GM18870 (cell line): ENCODE data around the gene TTC38.
"Not testable (repeated sequence)": the region's sequence is repeated elsewhere in the genome, so short reads cannot be mapped to it uniquely, and the experiment has no call there.

Source experiments
- ATAC-seq: cut with Tn5 transposase; IDR thresholded peaks from one replicate; pipeline ENCODE4 v1.9.1; 2021; ENCODE audit warnings: moderate library complexity; ENCODE audit not compliant: unreplicated experiment

The TTC38 gene

DNA sequence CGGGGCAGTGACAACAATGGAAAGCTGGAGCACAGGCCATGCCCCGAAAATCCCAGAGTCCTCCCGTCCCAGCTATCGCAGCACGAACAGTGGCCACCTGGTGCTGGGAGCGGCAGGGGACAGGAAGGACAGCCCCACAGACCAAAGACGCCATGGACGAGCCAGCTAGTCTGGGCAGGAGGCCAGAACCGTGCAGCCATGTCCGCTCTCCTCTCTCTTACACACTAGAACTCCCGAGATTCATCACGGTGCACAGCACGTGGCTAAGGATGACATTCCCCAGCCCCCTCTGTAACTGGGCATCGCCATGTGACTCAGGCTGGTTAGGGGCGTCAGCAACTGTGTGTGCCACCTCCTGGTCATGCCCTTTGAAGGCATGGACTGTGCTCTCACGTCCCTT, 22.3 kb upstream of the TTC38 start:
- no peak for ATAC-seq

GRCh38 chr22:46246178-46246577, 21.6 kb upstream of the TTC38 start:
- no peak for ATAC-seq

DNA sequence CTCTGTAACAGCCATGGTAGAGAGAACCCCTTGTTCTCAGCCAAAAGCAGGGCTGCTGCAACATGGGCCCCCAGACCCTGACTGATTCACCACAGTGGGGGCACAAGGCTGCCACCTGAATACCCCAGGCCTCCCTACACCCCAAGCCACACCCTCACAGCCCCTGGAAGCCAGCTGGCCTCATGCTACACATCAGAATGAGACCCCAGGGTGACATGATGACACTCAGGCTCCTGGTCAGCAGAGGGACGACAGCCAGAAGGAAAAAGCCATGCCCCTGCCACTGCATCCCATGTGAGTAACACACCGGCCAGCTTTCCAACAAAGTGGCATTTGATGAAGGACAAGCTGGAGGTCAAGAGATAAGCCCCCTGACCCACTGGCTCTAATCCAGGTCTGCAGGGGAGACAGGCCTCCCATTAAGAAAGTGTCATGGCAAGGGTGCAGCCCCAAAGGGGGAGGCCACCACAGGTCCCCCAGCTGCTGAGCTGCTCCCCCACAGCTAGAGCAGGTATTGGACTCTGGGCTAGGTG, 20.3 kb upstream of the TTC38 start:
- no peak for ATAC-seq

DNA sequence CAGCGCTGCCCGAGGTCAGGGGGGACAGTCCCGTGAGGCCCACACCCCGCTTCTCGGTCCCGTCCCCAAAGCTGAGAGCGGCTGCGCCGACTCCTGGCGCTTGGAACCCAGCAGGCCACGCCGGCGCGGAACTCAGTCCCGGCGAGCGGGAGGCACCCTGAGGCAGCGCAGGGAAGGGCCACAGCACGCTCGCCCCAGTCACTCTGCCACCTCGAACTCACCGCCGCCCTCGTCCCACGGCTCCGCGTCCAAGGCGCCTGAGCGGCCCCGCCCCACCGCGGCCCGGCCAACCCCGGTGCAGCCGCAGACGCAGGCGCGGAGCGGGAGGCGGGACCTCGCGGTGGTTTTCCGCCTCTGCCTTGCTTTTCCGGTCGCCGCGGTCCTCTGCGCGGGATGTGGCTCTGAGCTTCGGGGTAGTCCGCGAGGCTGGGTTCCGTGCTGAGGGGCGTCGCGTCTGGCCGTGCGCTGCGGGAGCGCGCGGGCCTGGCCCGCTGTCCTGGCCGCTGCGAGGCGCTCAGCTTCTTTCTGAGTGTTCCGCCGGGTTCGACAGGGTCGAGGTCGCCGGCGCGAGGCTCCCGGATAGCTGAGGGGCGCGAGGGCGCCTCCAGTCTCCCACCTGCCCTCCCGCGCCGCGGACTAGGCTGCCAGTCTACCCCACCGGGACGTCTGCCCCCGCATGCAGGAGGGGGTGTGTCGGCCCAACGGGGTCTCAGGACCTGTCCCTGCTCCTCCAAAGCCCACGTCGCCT, 17.6 kb upstream of the TTC38 start, which contains the start of gene CDPF1:
Gene CDPF1, minus strand, starts transcription at position 259 of the 748 bp plus-strand sequence. CDS start 2,009 bp downstream, outside the sequence.
- ATAC-seq, result peak; percentile 54

DNA sequence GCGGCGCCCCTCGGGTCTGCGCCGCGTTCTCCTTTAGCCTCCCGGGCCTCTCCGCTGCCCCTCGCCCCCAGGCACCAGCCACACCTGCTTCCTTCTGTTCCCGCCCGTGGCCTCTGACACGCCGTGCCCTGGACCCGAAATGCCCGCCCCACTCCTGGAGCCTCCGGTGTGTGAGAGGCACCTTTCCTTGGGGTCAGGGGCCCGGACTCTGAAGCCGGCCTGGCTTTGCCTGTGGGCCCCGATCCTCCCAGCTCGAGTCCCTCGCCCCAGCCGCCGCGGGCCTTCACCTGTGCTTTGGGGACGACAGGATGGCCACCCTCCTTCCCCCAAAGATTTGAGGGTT, 17.1 kb upstream of the TTC38 start:
- ATAC-seq, result no peak

DNA sequence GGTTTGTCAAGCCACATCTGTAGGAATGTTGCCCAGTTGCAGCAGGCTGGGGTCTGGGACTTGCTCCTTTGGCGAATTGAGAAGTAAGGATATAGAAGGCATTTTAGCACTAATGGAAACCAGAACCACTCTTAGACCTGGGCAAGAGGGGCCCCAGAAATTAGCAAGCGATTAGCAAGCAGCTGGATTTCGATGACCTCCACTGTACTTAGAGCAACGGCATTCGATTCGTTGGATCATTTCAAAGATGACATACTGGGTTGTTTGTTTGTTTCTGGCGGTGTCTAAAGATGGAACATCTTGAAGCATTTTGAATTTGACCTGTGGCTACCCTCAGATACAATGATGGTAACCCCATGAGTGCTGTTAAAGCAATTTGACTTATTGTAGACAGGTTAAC, 16.5 kb upstream of the TTC38 start:
- no peak for ATAC-seq

DNA sequence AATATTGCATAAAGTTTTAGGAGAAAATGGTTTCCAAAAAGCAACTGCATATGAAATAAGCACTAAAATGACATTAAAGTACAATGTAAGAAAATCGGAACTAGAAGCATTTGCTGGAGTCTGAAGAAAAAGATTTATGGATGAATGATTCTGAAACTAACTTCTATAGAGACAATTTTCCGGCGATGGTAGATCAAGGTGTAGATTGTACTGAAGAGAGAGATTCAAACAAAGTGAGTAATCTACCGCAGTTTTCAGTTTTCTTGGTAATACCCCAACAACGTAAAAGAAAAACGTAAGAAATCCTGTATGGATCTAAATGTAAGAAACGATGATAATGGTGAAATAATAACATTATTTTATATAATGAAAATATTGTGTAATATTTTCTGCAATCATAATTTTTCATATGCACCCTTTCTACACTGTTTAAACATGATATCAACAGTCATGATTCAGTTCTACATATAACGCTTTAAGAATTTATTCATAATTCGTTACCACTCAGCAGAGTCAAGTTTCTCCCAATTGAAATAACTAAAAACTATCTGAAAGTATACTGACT, 15.9 kb upstream of the TTC38 start:
- ATAC-seq, result no peak

GRCh38 chr22:46256358-46256958, 11.3 kb upstream of the TTC38 start:
- ATAC-seq, result no peak

DNA sequence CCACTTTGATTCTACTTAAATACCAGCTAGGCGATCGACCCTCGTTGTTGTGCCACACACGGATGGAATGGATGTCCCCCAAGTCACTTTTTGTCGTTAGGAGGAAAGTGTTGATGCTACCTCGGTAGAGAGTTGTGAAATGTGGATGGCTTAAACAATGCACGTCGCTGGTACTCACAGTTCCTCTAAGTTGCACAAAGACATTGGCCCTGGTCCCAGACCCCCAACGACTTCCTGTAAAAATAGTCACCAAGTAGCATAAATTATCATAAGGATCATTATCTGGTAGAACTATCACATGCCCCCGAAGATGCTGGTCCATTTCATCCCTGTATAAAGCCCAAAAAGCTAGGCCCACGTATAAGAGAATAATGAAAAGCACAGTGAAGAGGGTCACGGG, 8.4 kb upstream of the TTC38 start:
- ATAC-seq, result no peak

DNA sequence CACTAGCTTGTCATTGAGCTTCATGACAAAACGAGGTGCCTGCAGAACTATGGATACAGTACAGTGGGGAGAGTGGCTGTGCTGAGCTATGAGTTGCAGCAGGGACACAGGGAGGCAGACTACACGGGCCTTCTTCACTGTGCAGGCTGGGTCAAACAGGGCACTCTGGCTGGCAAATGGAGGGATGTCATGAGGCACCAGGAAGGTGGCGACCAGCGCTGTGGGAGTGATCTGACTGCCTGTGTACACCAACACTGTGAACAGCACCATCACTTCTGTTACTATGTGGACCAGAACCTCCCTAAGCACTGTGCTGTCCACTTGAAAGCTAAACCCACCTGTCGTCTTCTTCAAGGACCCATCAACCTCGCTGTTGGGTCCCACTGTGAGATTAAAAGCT, 7.8 kb upstream of the TTC38 start:
- no peak for ATAC-seq

DNA sequence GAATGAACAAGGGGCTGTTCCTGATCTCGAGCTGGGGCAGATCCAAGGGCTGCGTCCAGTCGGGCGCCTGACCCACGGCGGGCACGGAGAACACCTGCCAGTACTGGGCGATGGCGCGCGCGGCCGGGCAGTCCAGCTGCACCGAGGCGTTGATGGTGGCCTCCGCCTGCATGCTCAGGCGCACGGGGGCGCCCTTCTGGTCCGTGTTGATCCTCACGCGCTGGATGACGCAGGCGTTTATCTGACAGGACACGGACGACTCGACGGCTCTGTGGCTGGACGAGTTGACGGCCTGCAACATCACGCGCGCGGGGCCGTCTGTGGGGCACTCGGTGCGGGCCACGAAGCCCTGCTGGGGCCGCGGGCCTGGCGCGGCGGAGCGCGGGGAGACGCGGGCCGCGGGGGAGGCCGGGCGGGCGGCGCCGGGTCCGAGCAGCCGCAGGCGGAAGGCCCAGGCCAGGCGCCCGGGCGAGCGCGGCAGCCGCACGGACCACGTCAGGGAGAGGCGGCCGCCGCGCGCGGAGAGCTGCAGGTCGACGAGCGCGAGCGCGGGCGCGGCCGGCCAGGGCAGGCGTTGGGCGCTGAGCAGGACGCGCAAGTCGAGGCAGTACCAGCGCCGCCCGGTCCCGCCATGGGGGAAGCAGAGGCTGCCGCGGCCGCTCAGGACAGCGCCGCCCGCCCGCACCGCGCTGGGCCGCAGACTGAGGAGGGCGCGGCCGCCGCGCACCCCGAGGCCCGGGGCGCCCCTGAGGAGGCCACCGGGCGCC, 5.2 kb upstream of the TTC38 start:
- no peak for ATAC-seq

GRCh38 chr22:46263216-46263590, 4.6 kb upstream of the TTC38 start, which contains the start of gene PKDREJ:
Gene PKDREJ, minus strand, starts transcription at chr22:46263343. Its CDS starts 21 bp downstream, at chr22:46263322.
- ATAC-seq, result no peak

GRCh38 chr22:46264520-46264919, 3.3 kb upstream of the TTC38 start:
- ATAC-seq, result not testable (repeated sequence)

GRCh38 chr22:46265627-46266026, 2.2 kb upstream of the TTC38 start:
- ATAC-seq, result not testable (repeated sequence)

DNA sequence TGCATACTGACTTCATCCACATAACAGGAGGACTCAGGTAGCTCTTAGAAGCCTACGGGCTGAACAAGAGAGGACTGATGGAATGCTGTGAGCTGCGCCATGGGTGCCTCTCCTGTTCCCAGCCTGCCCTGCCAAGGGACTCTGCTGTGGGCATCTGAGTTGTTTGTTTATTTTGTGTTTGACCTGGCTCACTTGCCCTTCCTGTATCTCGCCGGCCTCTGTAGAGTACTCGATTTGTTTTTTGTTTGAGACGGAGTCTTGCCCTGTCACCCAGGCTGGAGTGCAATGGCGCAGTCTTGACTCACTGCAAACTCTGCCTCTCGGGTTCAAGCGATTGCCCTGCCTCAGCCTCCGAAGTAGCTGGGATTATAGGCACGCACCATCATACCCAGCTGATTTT, 1.8 kb downstream of the TTC38 start:
- no peak for ATAC-seq

DNA sequence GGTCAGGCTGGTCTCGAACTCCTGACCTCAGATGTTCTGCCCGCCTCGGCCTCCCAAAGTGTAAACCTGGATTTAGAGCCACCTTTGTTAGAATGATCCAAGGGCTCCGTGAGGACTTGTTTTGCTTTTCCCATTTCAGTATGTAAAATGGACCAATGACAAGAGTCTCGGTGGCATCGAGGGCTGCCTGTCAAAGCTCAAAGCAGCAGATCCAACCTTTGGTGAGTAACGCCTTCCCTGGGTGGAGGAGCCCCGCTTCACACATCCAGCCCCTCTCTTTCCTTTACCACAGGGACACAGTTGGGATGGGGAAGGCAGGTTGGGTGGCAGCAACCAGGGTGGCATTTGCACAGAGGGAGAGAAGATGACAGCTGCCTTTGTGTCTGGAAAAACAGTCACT, 4.4 kb downstream of the TTC38 start:
- ATAC-seq, result no peak

GRCh38 chr22:46272762-46273431, 5.1 kb downstream of the TTC38 start:
- ATAC-seq, result no peak

DNA sequence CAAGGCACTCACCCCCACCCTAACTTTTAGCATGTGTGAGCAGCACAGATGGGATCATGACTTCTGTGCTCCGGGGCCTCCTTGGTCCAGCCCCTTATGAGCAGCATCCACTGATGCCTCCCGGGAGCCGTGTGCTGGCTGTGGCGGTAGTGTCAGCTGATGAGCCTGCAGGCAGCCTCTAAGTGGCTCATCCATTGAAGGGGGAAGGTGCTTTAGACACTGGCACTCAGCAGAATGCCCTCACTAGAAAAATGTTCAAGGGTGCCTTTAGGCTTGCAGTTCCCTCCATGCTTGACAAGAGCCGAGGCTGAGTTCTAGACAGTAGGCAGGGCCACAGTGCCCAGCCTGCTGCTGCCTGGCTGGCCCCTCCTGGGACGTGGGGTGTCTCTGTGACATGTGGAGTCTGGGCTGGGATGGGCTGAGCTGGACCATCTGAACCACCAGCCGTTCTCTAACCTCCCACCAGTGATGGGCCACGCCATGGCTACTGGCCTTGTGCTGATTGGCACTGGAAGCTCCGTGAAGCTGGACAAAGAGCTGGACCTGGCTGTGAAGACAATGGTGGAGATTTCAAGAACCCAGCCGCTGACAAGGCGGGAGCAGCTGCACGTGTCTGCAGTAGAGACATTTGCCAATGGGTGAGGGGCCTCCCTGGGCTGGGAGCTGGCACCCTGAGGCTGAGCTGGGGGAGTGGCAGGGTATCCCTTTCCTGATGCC, 5.8 kb downstream of the TTC38 start:
- no peak for ATAC-seq

DNA sequence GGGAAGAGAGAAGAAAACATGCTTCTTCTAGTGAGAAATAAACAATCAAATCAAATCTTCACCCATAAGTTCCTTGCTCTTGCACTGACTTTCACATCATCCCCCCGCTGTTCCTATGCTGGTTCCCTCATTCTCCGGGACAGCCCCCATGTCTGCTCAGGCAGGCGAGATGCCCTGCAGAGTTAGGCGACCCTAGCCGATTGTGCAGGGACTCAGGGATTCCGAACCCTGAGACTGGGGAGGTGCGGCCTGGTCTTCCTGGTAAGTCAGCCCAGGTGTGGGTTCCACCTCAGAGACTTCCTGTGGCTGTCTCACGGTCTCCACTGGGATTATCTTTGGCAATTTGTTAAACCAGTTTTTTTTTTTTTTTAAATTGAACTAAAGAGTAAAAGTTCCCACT, 6.6 kb downstream of the TTC38 start:
- ATAC-seq, result no peak

GRCh38 chr22:46275455-46276122, 7.8 kb downstream of the TTC38 start:
- ATAC-seq, result no peak
